Measurements from ENCODE around the gene ZNF524.

GRCh38 chr19:55635334-55635717, 35.2 kb downstream of the ZNF524 start:
- TF ChIP-seq, protein P1, sequence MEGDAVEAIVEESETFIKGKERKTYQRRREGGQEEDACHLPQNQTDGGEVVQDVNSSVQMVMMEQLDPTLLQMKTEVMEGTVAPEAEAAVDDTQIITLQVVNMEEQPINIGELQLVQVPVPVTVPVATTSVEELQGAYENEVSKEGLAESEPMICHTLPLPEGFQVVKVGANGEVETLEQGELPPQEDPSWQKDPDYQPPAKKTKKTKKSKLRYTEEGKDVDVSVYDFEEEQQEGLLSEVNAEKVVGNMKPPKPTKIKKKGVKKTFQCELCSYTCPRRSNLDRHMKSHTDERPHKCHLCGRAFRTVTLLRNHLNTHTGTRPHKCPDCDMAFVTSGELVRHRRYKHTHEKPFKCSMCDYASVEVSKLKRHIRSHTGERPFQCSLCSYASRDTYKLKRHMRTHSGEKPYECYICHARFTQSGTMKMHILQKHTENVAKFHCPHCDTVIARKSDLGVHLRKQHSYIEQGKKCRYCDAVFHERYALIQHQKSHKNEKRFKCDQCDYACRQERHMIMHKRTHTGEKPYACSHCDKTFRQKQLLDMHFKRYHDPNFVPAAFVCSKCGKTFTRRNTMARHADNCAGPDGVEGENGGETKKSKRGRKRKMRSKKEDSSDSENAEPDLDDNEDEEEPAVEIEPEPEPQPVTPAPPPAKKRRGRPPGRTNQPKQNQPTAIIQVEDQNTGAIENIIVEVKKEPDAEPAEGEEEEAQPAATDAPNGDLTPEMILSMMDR (IDR thresholded peaks at IDR 0.05; ENCODE audit: low read depth, low read length): no peak
- no peak for TF ChIP-seq EZH2phosphoT487 (IDR thresholded peaks at IDR 0.05; ENCODE audit: low read depth)

Data from OCI-LY3 (cell line).